GM12878 (cell line): ENCODE results near the gene GOLGA5. TPM values are rescaled to one million over a fixed set of nuclear protein-coding genes. Genes with fewer than 3 reads are reported as not detected.

Experiments
- BACH1 ChIP-seq: fragments of 450-650 bp; IDR thresholded peaks from 2 replicates; pipeline ENCODE4 v1.6.1; 2017; ENCODE audit warnings: mild to moderate bottlenecking, borderline replicate concordance
- BHLHE40 ChIP-seq, 2 experiments: fragments of 450-650 bp in 1 of 2; IDR thresholded peaks; 2 replicates each; pipeline ENCODE4 v1.6.1; 2011 to 2017; ENCODE audit warnings: low read depth in 2 of 2, borderline replicate concordance in 1 of 2, improper control_type of control experiment in 1 of 2, low read length in 1 of 2, mild to moderate bottlenecking in 1 of 2
- CHD2 ChIP-seq: IDR thresholded peaks from 2 replicates; pipeline ENCODE4 v1.6.1; 2011; ENCODE audit warnings: low read depth, low read length, improper control_type of control experiment, borderline replicate concordance
- CREM ChIP-seq: IDR thresholded peaks from 2 replicates; pipeline ENCODE4 v1.6.1; 2014; ENCODE audit warnings: antibody characterized with exemption, low read depth
- EP300 ChIP-seq, 2 experiments: fragments of 150-350 bp in 1 of 2; IDR thresholded peaks; 2 replicates each; pipeline ENCODE4 v1.6.1; 2011 to 2012; ENCODE audit warnings: low read depth in 2 of 2, low read length in 2 of 2, borderline replicate concordance in 1 of 2, improper control_type of control experiment in 1 of 2, inconsistent platforms in 1 of 2; ENCODE audit not compliant: control insufficient read depth in 1 of 2
- FOXM1 ChIP-seq: IDR thresholded peaks from 2 replicates; pipeline ENCODE4 v1.6.1; 2012; ENCODE audit warnings: low read depth, mild to moderate bottlenecking, inconsistent platforms, low read length, moderate library complexity
- GABPA ChIP-seq: IDR thresholded peaks from 2 replicates; pipeline ENCODE4 v1.6.1; 2014; ENCODE audit warnings: antibody characterized with exemption, low read depth, mild to moderate bottlenecking, inconsistent platforms
- IKZF1 ChIP-seq: fragments of 450-650 bp; conservative IDR thresholded peaks from 2 replicates; pipeline ENCODE4 v1.6.1; 2017; ENCODE audit warnings: antibody characterized with exemption, mild to moderate bottlenecking
- IKZF2 ChIP-seq, 2 experiments: fragments of 450-650 bp; IDR thresholded peaks; 2 replicates each; pipeline ENCODE4 v1.6.1; 2017; ENCODE audit warnings: mild to moderate bottlenecking in 2 of 2, moderate library complexity in 2 of 2
- MEF2A ChIP-seq: IDR thresholded peaks from 2 replicates; pipeline ENCODE4 v1.6.1; 2011; ENCODE audit warnings: low read depth, mild to moderate bottlenecking, low read length, moderate library complexity; ENCODE audit not compliant: insufficient read depth
- MTA2 ChIP-seq: fragments of 450-650 bp; IDR thresholded peaks from 2 replicates; pipeline ENCODE4 v1.6.1; 2016; ENCODE audit warnings: low read depth, mild to moderate bottlenecking, moderate library complexity
- MTA3 ChIP-seq: IDR thresholded peaks from 2 replicates; pipeline ENCODE4 v1.6.1; 2012; ENCODE audit warnings: low read length, inconsistent platforms, borderline replicate concordance
- MYB ChIP-seq: fragments of 150-350 bp; IDR thresholded peaks from 2 replicates; pipeline ENCODE4 v1.6.1; 2014; ENCODE audit warnings: mild to moderate bottlenecking, low read depth, low read length, borderline replicate concordance
- NBN ChIP-seq: fragments of 450-650 bp; IDR thresholded peaks from 2 replicates; pipeline ENCODE4 v1.6.1; 2016
- NFIC ChIP-seq: IDR thresholded peaks from 2 replicates; pipeline ENCODE4 v1.6.1; 2012; ENCODE audit warnings: low read depth, mild to moderate bottlenecking, inconsistent platforms, low read length, moderate library complexity
- NR2F1 ChIP-seq: fragments of 450-650 bp; conservative IDR thresholded peaks from 2 replicates; pipeline ENCODE4 v1.6.1; 2017; ENCODE audit warnings: mild to moderate bottlenecking
- PAX5 ChIP-seq: IDR thresholded peaks from 2 replicates; pipeline ENCODE4 v1.6.1; 2011; ENCODE audit warnings: low read depth, low read length, borderline replicate concordance
- POU2F2 ChIP-seq: IDR thresholded peaks from 3 replicates; pipeline ENCODE4 v1.6.1; 2011; ENCODE audit warnings: low read depth, mild to moderate bottlenecking, low read length, borderline replicate concordance
- RAD51 ChIP-seq: fragments of 450-650 bp; IDR thresholded peaks from 2 replicates; pipeline ENCODE4 v1.6.1; 2016; ENCODE audit warnings: moderate library complexity, mild to moderate bottlenecking, inconsistent platforms
- RELB ChIP-seq: fragments of 450-650 bp; IDR thresholded peaks from 2 replicates; pipeline ENCODE4 v1.6.1; 2017; ENCODE audit warnings: low read depth, mild to moderate bottlenecking, moderate library complexity
- SKIL ChIP-seq: fragments of 450-650 bp; IDR thresholded peaks from 2 replicates; pipeline ENCODE4 v1.6.1; 2017; ENCODE audit warnings: mild to moderate bottlenecking, low read depth, inconsistent platforms; ENCODE audit not compliant: poor library complexity, severe bottlenecking
- SP1 ChIP-seq: IDR thresholded peaks from one replicate; pipeline ENCODE4 v1.6.1; 2011; ENCODE audit warnings: low read depth, low read length
- TBL1XR1 ChIP-seq: IDR thresholded peaks from 2 replicates; pipeline ENCODE4 v1.6.1; 2012; ENCODE audit warnings: low read depth, low read length, improper control_type of control experiment
- TCF12 ChIP-seq: IDR thresholded peaks from 2 replicates; pipeline ENCODE4 v1.6.1; 2011; ENCODE audit warnings: low read depth, mild to moderate bottlenecking, low read length
- polyA plus RNA-seq, 11 experiments: library from polyadenylated mRNA; depleted of rRNA in 4 of 11; unstranded in 6 of 11; stranded (reverse) in 5 of 11; fragments of >200 nt; fragmentation: Nextera tagmentation in 4 of 11; fragmentation: Illumina TruSeq in 1 of 11; extraction: Ambion mirVana in 4 of 11; extraction: Trizol in 1 of 11; gene quantifications; 1 replicate in 1 of 11; 2 replicates in 10 of 11; pipeline versions ENCODE4 v1.2.1 to v1.2.3, GENCODE V29; 2011 to 2016; ENCODE audit warnings: inconsistent platforms in 2 of 11, missing spikeins in 2 of 11, low read depth in 1 of 11
- total RNA-seq, 4 experiments: library from RNA; depleted of rRNA in 3 of 4; stranded (reverse); fragments of >200 nt in 3 of 4; fragmentation: Illumina TruSeq in 1 of 4; extraction: Trizol in 1 of 4; gene quantifications; 2 replicates each; pipeline versions ENCODE4 v1.2.1 to v1.2.3, GENCODE V29; 2013 to 2021
- TF ChIP-seq, protein P1 (sequence below): IDR thresholded peaks from 2 replicates; pipeline ENCODE4 v1.6.1; 2011; ENCODE audit warnings: low read depth, low read length, improper control_type of control experiment, borderline replicate concordance

GOLGA5 gene
- total and polyA plus RNA-seq, 10 of the 15 experiments (the other 5 are each of a cell fraction or from before 2014, with no cell fraction given): 10.9 to 30.1 (median 19.7) TPM

- TF ChIP-seq IKZF1 (peak; percentile 67; the same call in 1 of the 2 replicates), CREM (peak; percentile 67), POU2F2 (peak; percentile 66; the same call in 1 of the 3 replicates), IKZF2 (IDR thresholded peaks at IDR 0.05) (peak; percentile 89 to 91), GABPA (0 out of 2 replicates have a peak, but pooled peaks have one; percentile 2), NR2F1 (peak; percentile 78), MTA2 (peak; percentile 89), TBL1XR1 (peak; percentile 71; the same call in 1 of the 2 replicates), FOXM1 (peak; percentile 81; the same call in 1 of the 2 replicates), CHD2 (0 out of 2 replicates have a peak, but pooled peaks have one; percentile 25), BACH1 (peak; percentile 51; the same call in 1 of the 2 replicates), PAX5 (peak; percentile 99), SKIL (peak; percentile 87), MEF2A (peak; percentile 80), NBN (0 out of 2 replicates have a peak, but pooled peaks have one; percentile 16), NFIC (peak; percentile 92), RELB (peak; percentile 88; the same call in 1 of the 2 replicates), MYB (0 out of 2 replicates have a peak, but pooled peaks have one; percentile 56), TCF12 (0 out of 2 replicates have a peak, but pooled peaks have one; percentile 49), RAD51 (peak; percentile 93), SP1 (peak; percentile 47), EP300 (IDR thresholded peaks at IDR 0.05; ENCODE audit: borderline replicate concordance in 1 of 2, control insufficient read depth in 1 of 2, low read depth in 2 of 2, low read length in 2 of 2) (peak; percentile 79 to 92; a peak in 3 of 4 replicates), MTA3 (peak; percentile 93; the same call in 1 of the 2 replicates), BHLHE40 (IDR thresholded peaks at IDR 0.05; ENCODE audit: borderline replicate concordance in 1 of 2, low read depth in 2 of 2, low read length in 1 of 2) (peak; percentile 65 to 74)
- TF ChIP-seq, protein P1, sequence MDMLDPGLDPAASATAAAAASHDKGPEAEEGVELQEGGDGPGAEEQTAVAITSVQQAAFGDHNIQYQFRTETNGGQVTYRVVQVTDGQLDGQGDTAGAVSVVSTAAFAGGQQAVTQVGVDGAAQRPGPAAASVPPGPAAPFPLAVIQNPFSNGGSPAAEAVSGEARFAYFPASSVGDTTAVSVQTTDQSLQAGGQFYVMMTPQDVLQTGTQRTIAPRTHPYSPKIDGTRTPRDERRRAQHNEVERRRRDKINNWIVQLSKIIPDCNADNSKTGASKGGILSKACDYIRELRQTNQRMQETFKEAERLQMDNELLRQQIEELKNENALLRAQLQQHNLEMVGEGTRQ: peak; percentile 37; the same call in 1 of the 2 replicates
Observed at GRCh38 chr14:92768236-92768635, 25.9 kb upstream of the GOLGA5 start (continued).
